Small intestine (tissue), 7 donors: ENCODE measurements around the gene PLEKHA6. TPM values are rescaled to one million over a fixed set of nuclear protein-coding genes. Genes with fewer than 3 reads are reported as not detected.

Source experiments
- DNase-seq, 2 donors: peaks; one replicate each; pipeline versions ENCODE4 v3.0.0 to v3.0.0-alpha.2; 2013
- FAIRE-seq: peaks from 2 replicates; lab custom pipeline; 2012; peaks lifted over from hg19 to GRCh38; lab: Jason Lieb, UNC
- H3K27ac ChIP-seq, 3 donors: one replicate each; pipeline ENCODE4 v1.5.1; 2013; ENCODE audit warnings: low read length in 2 of 3, mild to moderate bottlenecking in 2 of 3, control low read depth in 1 of 3, inconsistent platforms in 1 of 3, low read depth in 1 of 3, moderate library complexity in 1 of 3
- H3K27me3 ChIP-seq, 3 donors: one replicate each; pipeline ENCODE4 v1.6.1; 2013; ENCODE audit warnings: low read length in 3 of 3, inconsistent platforms in 1 of 3; ENCODE audit not compliant: control insufficient read depth in 3 of 3, insufficient read depth in 3 of 3
- H3K36me3 ChIP-seq, 3 donors: one replicate each; pipeline ENCODE4 v1.6.1; 2013; ENCODE audit warnings: low read length in 3 of 3, inconsistent platforms in 1 of 3, low read depth in 1 of 3, mild to moderate bottlenecking in 1 of 3, moderate library complexity in 1 of 3; ENCODE audit not compliant: control insufficient read depth in 3 of 3, insufficient read depth in 2 of 3
- H3K4me1 ChIP-seq, 3 donors: one replicate each; pipeline ENCODE4 v1.6.1; 2013; ENCODE audit warnings: low read length in 2 of 3, inconsistent platforms in 1 of 3, low read depth in 1 of 3, mild to moderate bottlenecking in 1 of 3, moderate library complexity in 1 of 3; ENCODE audit not compliant: control insufficient read depth in 3 of 3, insufficient read depth in 2 of 3
- H3K4me3 ChIP-seq, 3 donors: one replicate each; pipeline ENCODE4 v1.5.1; 2013; ENCODE audit warnings: low read length in 3 of 3, control low read depth in 1 of 3, inconsistent platforms in 1 of 3, low read depth in 1 of 3, mild to moderate bottlenecking in 1 of 3, moderate library complexity in 1 of 3
- H3K9me3 ChIP-seq, 2 donors: one replicate each; pipeline ENCODE4 v1.6.1; 2013; ENCODE audit warnings: low read depth in 1 of 2, low read length in 1 of 2; ENCODE audit not compliant: control insufficient read depth in 2 of 2, insufficient read depth in 1 of 2
- WGBS, 3 donors: extraction: QIAGEN DNeasy Blood & Tissue Kit; methylation state at CpG; one replicate each; pipeline ENCODE4 v1.1.7; 2013; 5-methylcytosine and 5-hydroxymethylcytosine counted together
- polyA plus RNA-seq, 4 donors: library from polyadenylated mRNA; stranded (reverse) in 3 of 4; unstranded in 1 of 4; fragments of 200-250 nt in 3 of 4; fragments of 120-200 nt in 1 of 4; gene quantifications; one replicate each; pipeline versions ENCODE4 v1.2.1 to v1.2.3, GENCODE V29; 2013
- donor health status: healthy with polysubstance abuse.
- donor health status: control.
- donor health status: control.
- donor health status: Bipolar disorder and iron deficiency.
- donor health status: healthy.

The PLEKHA6 gene
- polyA plus RNA-seq, 4 donors, result 27.4 to 58.0 (median 38.3) TPM

DNA sequence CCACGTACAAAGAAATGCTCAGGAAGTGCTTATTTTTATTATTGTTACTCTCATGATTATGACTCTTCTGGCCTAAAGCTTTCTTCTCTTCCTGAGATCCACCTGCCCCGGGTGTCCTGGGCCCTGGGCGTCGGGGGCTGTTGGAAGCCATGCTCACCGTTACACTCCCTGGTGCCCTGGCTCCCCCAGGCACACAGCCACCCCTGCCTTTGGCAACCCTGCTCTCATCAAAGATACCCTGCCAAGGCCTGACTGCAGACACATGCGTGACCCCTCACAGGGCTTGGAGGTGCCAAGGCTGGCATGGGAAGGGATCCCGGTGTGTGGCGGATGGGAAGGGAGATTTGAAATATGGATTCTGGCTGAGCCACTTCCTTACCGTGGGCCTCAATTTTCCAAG is 160.2 kb downstream of the PLEKHA6 start:
- DNase-seq, result no peak

DNA sequence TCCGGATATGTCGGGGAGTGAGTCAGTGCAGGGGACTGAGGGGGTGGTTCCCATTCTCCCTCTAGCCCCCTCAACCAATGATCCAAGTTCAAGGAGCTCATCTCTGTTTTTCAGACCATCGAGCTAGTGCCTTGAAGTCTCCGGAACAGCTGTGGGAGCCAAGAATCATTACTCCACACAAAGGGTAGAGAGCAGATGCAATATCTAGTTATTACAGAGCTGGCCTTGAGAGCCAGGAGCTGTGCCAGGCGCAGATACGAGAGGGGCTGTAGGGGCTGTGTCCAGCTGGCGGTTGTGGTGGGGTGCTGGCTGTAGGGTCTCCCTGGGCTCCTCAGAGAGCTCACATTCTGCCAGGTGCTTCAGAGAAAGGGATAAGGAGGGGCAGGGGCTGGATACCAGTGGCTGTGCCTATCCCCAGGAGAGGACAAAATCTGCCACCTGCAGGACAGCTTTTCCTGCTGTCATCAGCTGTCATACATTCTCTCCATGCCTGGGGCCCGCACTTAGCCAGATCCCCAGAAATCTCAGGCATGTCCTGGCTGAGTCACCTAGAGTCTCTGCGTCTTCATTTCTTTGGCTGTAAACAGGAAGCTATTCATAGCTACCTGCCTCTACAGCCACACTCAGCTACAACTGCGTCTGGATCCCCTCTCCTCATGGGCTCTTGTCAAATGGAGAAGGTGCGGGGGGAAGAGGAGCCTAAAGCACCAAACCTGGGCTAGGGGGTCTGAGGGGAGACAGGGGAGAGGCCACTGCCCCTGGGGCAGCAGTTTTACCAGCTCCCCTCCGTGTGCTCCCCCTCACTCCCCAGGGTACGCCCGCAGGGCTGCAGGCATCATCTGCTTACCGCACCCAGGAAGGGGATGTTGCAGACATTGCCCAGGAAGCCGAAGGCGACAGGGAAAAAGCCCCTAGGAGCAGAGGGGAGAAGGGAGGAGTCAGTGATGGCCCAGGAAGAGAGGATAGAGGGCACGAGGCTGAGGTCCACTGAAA is 161.1 kb downstream of the PLEKHA6 start:
- Histone ChIP-seq H3K4me1 (peaks cover 0 to 49% (median 0%) of the 10 kb centered on the region in 3 donors), H3K27ac (peak overlapping the region in 1 of 3 donors; percentile 51), H3K27me3 (no peaks in the 10 kb centered on the region), H3K36me3 (peaks cover 0 to 57% (median 0%) of the 10 kb centered on the region in 3 donors), H3K9me3 (no peaks in the 10 kb centered on the region), H3K4me3 (no peak overlapping the region)
- FAIRE-seq, result no peak
- WGBS, 3 donors, result 40 to 55% (median 50%) methylated on average over 18 of the region's 18 CpGs
- peak; percentile 47 to 69 for DNase-seq

More for the DNA sequence above, 160.2 kb downstream of the PLEKHA6 start:
- 79 to 82% (median 79%) methylated on average over 9 of the region's 9 CpGs for WGBS, 3 donors
- Histone ChIP-seq H3K27me3 (no peaks in the 10 kb centered on the region), H3K4me3 (no peak overlapping the region), H3K27ac (no peak overlapping the region), H3K4me1 (peaks cover 0 to 40% (median 0%) of the 10 kb centered on the region in 3 donors), H3K9me3 (no peaks in the 10 kb centered on the region), H3K36me3 (peaks cover 0 to 58% (median 0%) of the 10 kb centered on the region in 3 donors)
- no peak for FAIRE-seq

DNA sequence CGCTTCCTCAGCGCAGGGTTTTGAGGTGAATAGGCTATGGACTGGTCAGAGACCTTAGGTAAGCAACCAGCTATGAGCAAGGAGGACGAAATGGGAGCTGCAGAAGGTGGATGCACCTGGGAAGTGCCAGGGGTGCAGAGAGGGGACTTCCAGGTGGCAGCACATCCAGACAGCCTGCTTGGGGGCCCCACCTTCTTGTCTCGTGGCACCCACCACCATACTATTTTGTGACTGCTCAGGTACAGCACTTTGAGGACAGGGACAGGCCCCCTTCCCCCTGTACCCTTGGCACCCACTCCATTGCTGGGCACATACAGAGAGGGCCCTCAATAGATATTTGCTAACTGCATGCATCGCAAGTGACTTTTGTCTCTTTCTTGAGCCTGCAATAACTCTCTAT is 162.7 kb downstream of the PLEKHA6 start:
- H3K27me3 ChIP-seq, result no peaks in the 10 kb centered on the region
- 79 to 85% (median 84%) methylated on average over 5 of the region's 5 CpGs for WGBS, 3 donors
- no peak for FAIRE-seq
- no peak overlapping the region for H3K27ac ChIP-seq
- H3K9me3 ChIP-seq, result no peaks in the 10 kb centered on the region
- no peak overlapping the region for H3K4me3 ChIP-seq
- H3K4me1 ChIP-seq, result peaks cover 0 to 63% (median 0%) of the 10 kb centered on the region in 3 donors
- no peak for DNase-seq
- H3K36me3 ChIP-seq, result peaks cover 0 to 44% (median 0%) of the 10 kb centered on the region in 3 donors

DNA sequence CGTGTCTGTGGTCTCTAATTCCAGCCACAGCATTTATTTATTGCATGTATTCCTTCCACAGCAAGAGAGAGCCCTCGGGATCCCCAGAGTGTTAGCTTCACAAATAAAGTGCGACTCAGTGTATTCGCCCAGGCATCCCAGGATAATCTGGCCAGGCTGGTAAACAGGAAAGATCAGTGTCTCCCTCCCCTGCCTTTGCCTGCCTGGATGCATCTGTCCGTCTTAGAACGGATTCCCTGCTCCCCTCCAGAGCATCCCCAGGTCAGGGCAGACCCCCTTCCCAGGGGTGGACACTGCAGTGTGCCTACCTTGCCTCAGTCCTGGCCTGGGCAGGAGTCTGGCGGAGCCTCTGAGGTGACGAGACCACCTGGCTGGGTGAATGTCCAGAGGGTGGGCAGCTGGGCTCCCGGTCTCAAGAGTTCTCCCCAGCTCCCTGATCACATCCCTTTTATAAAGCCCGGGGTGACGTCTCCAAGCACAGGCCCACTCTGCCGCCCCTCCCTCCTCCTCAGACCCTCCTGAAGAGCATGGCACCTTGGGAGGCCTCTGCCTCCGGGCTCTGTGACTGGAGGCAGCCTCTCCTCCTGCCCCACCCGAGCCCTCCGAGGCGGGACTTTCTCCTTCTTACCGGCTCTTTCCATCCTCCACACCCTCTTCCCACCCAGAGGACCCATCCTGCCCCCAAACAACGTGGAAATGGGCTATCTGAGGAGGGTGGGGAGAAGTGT is 163.5 kb downstream of the PLEKHA6 start, which contains the start of gene KISS1:
KISS1 (minus strand) TSS at position 424 of the 728 bp plus-strand sequence. CDS start 3,615 bp downstream, outside the sequence.
- no peak within 1 kb of the TSS for H3K4me3 ChIP-seq
- H3K36me3 ChIP-seq, result peaks cover 0 to 37% (median 0%) of the 10 kb centered on the region in 3 donors
- H3K27me3 ChIP-seq, result no peaks in the 10 kb centered on the region
- peaks cover 0 to 72% (median 0%) of the 10 kb centered on the region in 3 donors for H3K4me1 ChIP-seq
- H3K27ac ChIP-seq, result no peak within 1 kb of the TSS
- WGBS, 3 donors, result 53 to 60% (median 57%) methylated on average over 17 to 18 of the region's 18 CpGs
- H3K9me3 ChIP-seq, result no peaks in the 10 kb centered on the region
- no peak for DNase-seq
- FAIRE-seq, result no peak

DNA sequence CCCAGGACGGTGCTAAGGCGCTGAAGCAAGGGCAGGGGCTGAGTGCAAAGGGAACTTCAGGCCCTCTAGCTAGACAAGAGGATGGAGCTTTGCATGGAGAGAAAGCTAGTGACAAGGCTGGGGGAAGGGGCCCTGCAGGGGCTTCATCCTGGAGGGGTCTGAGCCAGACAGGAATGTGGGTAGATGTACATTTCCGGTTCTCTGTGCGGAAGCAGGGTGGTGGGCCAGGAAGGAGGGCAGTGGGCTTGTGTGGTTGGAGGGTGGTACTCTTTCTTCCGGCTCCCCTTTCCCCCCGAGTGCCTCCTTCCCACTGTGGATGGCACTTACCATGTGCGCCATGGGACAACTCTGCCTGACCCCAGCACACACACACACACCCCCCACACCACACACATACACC is 165.0 kb downstream of the PLEKHA6 start:
- H3K27me3 ChIP-seq, result no peaks in the 10 kb centered on the region
- no peak for DNase-seq
- no peak for FAIRE-seq
- no peaks in the 10 kb centered on the region for H3K9me3 ChIP-seq
- WGBS, 3 donors, result 53 to 65% (median 58%) methylated on average over 7 of the region's 7 CpGs
- H3K27ac ChIP-seq, result peak overlapping the region in 1 of 3 donors; percentile 67
- H3K36me3 ChIP-seq, result peaks cover 0 to 31% (median 0%) of the 10 kb centered on the region in 3 donors
- H3K4me3 ChIP-seq, result no peak overlapping the region
- peaks cover 0 to 74% (median 0%) of the 10 kb centered on the region in 3 donors for H3K4me1 ChIP-seq

DNA sequence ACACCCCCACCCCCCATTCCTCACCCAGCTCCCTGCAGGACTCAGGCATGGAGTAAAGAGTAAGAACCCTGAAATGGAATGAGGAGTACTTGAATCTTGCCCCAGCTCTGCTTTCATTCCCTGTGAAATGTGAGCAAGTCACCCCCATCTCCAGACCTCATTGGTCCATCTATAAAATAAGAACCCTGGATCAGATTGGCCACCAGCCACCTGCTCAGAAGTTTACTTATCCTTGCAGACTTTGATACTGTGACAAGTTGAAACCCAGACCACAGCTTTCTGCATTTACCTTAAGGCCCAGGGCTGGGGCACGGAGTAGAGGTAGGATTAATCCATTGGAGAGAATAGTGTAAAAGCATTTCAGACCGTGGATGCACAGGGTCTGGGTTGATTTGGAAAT is 165.6 kb downstream of the PLEKHA6 start:
- H3K36me3 ChIP-seq, result peaks cover 0 to 27% (median 0%) of the 10 kb centered on the region in 3 donors
- DNase-seq, result peak; percentile 75 to 80
- H3K27me3 ChIP-seq, result no peaks in the 10 kb centered on the region
- H3K27ac ChIP-seq, result peak overlapping the region in 1 of 3 donors; percentile 67
- no peak overlapping the region for H3K4me3 ChIP-seq
- 16 to 68% (median 16%) methylated on average over 2 of the region's 2 CpGs for WGBS, 3 donors
- no peak for FAIRE-seq
- peaks cover 0 to 70% (median 0%) of the 10 kb centered on the region in 3 donors for H3K4me1 ChIP-seq
- no peaks in the 10 kb centered on the region for H3K9me3 ChIP-seq

DNA sequence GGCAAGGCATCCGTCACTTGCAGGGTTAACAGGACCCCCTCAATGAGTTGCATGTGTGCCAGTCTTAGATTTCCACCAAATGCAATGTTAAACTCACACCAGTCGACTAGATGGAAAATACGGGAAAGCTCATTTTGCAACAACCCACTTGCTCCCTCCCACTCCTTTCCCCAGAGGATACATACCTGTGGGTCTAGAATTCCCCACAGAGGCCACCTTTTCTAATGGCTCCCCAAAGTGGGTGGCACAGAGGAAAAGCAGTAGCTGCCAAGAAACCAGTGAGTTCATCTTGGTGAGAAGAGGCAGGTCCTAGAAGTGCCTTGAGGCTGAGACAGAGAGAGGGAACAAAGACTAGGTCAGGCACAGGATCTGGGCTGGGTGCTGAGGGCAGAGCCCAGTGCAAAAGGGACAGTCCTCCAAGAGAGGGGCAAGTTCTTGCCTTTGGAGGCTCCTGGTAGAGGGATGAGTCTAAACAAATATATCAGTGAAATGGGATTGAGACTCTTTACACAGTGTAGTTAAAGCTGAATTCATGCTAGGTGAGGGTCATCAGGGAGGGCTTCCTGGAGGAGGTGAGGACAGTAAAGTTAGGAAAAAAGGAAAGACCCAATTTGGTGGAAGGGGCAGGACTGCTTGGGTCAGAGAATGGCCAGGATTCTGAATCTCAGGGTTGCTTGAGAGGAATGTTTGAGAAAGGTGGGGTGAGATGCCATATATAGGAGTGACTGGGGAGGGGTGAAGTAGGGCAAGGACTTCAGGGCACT is 167.0 kb downstream of the PLEKHA6 start:
- DNase-seq, result no peak
- FAIRE-seq, result no peak
- Histone ChIP-seq H3K27ac (no peak overlapping the region), H3K9me3 (no peaks in the 10 kb centered on the region), H3K36me3 (peaks cover 0 to 15% (median 0%) of the 10 kb centered on the region in 3 donors), H3K4me1 (peaks cover 0 to 59% (median 0%) of the 10 kb centered on the region in 3 donors), H3K4me3 (no peak overlapping the region), H3K27me3 (peaks cover 0 to 5% (median 0%) of the 10 kb centered on the region in 3 donors)
- WGBS, 3 donors, result 83 to 90% (median 89%) methylated on average over 3 of the region's 3 CpGs
